ENCODE measurements around the gene CDK17. TPM values are rescaled to one million over a fixed set of nuclear protein-coding genes. Genes with fewer than 3 reads are reported as not detected.

CDK17 gene
- total and polyA plus RNA-seq, 2 of the 8 experiments (the other 6 are each of a cell fraction or from before 2014, with no cell fraction given), result 5.8 to 20.0 TPM

GRCh38 chr12:96323906-96324305 lies 76.3 kb downstream of the CDK17 start (continued):
- TF ChIP-seq SRF (IDR thresholded peaks at IDR 0.05; ENCODE audit: low read depth, low read length) (no peak), HDAC2 (IDR thresholded peaks at IDR 0.05; ENCODE audit: borderline replicate concordance in 1 of 2, low read depth in 2 of 2, low read length in 2 of 2) (no peak), KDM4A (IDR thresholded peaks at IDR 0.05; ENCODE audit: low read depth, low read length, severe bottlenecking) (no peak), FOSL1 (IDR thresholded peaks at IDR 0.05; ENCODE audit: insufficient read depth, low read depth, low read length) (no peak), SUZ12 (IDR thresholded peaks at IDR 0.05; ENCODE audit: low read length) (no peak)
